Ovary (tissue), 3 donors: ENCODE data around the gene ERC1.

ENCODE experiments used
- EP300 ChIP-seq: sonication (generic); formaldehyde crosslinking; IDR thresholded peaks from one replicate; pipeline ENCODE4 v1.6.1; 2017; ENCODE audit warnings: antibody characterized with exemption
- POLR2A ChIP-seq: fragments of 450-650 bp; IDR thresholded peaks from one replicate; pipeline ENCODE4 v1.6.1; 2017; ENCODE audit warnings: antibody characterized with exemption, mild to moderate bottlenecking, moderate library complexity
- TF ChIP-seq, protein P1 (sequence below), 3 donors: fragments of 450-650 bp in 2 of 3; fragments of 200-600 bp in 1 of 3; IDR thresholded peaks; one replicate each; pipeline versions ENCODE4 v1.5.1 to v1.8.0; 2016 to 2022; ENCODE audit warnings: antibody characterized with exemption in 3 of 3, mild to moderate bottlenecking in 1 of 3
- donor health status: DM: no; HTN: no; CAD: no.

DNA sequence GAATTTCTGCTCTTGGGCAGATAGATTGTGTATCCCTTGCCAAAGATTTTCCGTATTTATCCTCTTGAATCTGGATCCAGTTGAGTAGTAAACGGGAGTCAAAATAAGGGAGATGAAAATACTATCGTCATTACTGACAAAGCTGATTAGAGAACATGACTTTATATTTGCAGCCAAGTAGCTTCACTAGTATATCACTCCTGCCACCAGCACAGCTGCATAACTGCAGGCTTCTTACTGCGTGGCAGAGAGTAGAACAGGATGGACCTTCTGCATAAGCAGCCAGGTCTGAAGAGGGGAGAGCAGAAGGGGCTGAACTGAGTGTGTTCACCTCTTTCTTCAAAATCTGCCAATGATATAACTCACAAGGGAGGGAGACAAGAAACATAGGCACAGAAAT is 319.6 kb downstream of the ERC1 start:
- TF ChIP-seq POLR2A (no peak), EP300 (no peak)
- TF ChIP-seq, protein P1, sequence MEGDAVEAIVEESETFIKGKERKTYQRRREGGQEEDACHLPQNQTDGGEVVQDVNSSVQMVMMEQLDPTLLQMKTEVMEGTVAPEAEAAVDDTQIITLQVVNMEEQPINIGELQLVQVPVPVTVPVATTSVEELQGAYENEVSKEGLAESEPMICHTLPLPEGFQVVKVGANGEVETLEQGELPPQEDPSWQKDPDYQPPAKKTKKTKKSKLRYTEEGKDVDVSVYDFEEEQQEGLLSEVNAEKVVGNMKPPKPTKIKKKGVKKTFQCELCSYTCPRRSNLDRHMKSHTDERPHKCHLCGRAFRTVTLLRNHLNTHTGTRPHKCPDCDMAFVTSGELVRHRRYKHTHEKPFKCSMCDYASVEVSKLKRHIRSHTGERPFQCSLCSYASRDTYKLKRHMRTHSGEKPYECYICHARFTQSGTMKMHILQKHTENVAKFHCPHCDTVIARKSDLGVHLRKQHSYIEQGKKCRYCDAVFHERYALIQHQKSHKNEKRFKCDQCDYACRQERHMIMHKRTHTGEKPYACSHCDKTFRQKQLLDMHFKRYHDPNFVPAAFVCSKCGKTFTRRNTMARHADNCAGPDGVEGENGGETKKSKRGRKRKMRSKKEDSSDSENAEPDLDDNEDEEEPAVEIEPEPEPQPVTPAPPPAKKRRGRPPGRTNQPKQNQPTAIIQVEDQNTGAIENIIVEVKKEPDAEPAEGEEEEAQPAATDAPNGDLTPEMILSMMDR (IDR thresholded peaks at IDR 0.05): no peak
